IPS DF 6.9 (cell line): Measurements from ENCODE around the gene CALML4.
"Not testable (repeated sequence)": the region's sequence is repeated elsewhere in the genome, so short reads cannot be mapped to it uniquely, and the experiment has no call there.

Source experiments
- DNase-seq: peaks from one replicate; pipeline ENCODE4 v3.0.0-alpha.2; 2013; ENCODE audit warnings: low read depth, low spot score
- H3K27ac ChIP-seq: one replicate; pipeline ENCODE4 v1.5.1; 2013; ENCODE audit warnings: low read length, control low read depth
- H3K27me3 ChIP-seq: 2 replicates; pipeline ENCODE4 v1.6.1; 2013; ENCODE audit warnings: mild to moderate bottlenecking, low read length; ENCODE audit not compliant: control insufficient read depth, insufficient read depth
- H3K36me3 ChIP-seq: 2 replicates; pipeline ENCODE4 v1.6.1; 2013; ENCODE audit warnings: low read length; ENCODE audit not compliant: control insufficient read depth, insufficient read depth
- H3K4me1 ChIP-seq: 2 replicates; pipeline ENCODE4 v1.6.1; 2013; ENCODE audit warnings: low read length; ENCODE audit not compliant: control insufficient read depth, insufficient read depth
- H3K4me3 ChIP-seq: 2 replicates; pipeline ENCODE4 v1.5.1; 2013; ENCODE audit warnings: mild to moderate bottlenecking, low read length
- H3K9me3 ChIP-seq: 2 replicates; pipeline ENCODE4 v1.6.1; 2013; ENCODE audit warnings: low read length, inconsistent platforms; ENCODE audit not compliant: control insufficient read depth, insufficient read depth
- WGBS: extraction: QIAGEN DNeasy Blood & Tissue Kit; methylation state at CpG from one replicate; pipeline ENCODE4 v1.1.7; 2013; ENCODE audit warnings: mixed read lengths, missing lambda C conversion rate; ENCODE audit not compliant: insufficient read length, insufficient coverage; 5-methylcytosine and 5-hydroxymethylcytosine counted together

Gene CALML4

GRCh38 chr15:68172037-68172436 lies 33.1 kb downstream of the CALML4 start:
- not testable (repeated sequence) for H3K4me3 ChIP-seq, H3K27me3 ChIP-seq, H3K4me1 ChIP-seq, H3K36me3 ChIP-seq, H3K9me3 ChIP-seq, DNase-seq, H3K27ac ChIP-seq
- WGBS, result no CpG with 5 or more reads among the region's 2 CpGs

GRCh38 chr15:68166847-68167246 lies 38.3 kb downstream of the CALML4 start:
- no peaks in the 10 kb centered on the region for H3K4me1 ChIP-seq
- H3K9me3 ChIP-seq, result no peaks in the 10 kb centered on the region
- WGBS, result no CpG with 5 or more reads among the region's 4 CpGs
- no peaks in the 10 kb centered on the region for H3K36me3 ChIP-seq
- no peak overlapping the region for H3K4me3 ChIP-seq
- DNase-seq, result no peak
- H3K27me3 ChIP-seq, result no peaks in the 10 kb centered on the region
- H3K27ac ChIP-seq, result no peak overlapping the region

GRCh38 chr15:68163191-68163590 lies 41.9 kb downstream of the CALML4 start:
- no peak overlapping the region for H3K27ac ChIP-seq
- no peaks in the 10 kb centered on the region for H3K4me1 ChIP-seq
- H3K36me3 ChIP-seq, result no peaks in the 10 kb centered on the region
- H3K9me3 ChIP-seq, result no peaks in the 10 kb centered on the region
- H3K27me3 ChIP-seq, result no peaks in the 10 kb centered on the region
- H3K4me3 ChIP-seq, result no peak overlapping the region
- no peak for DNase-seq

GRCh38 chr15:68158046-68158628 lies 47.0 kb downstream of the CALML4 start:
- Histone ChIP-seq H3K27me3 (no peaks in the 10 kb centered on the region), H3K4me3 (no peak overlapping the region), H3K27ac (no peak overlapping the region), H3K9me3 (no peaks in the 10 kb centered on the region), H3K36me3 (no peaks in the 10 kb centered on the region), H3K4me1 (no peaks in the 10 kb centered on the region)
- WGBS, result no CpG with 5 or more reads among the region's 3 CpGs
- no peak for DNase-seq

- no peak for DNase-seq
- H3K9me3 ChIP-seq, result no peaks in the 10 kb centered on the region
- no peak overlapping the region for H3K27ac ChIP-seq
- WGBS, result no CpG with 5 or more reads among the region's 1 CpG
- H3K4me1 ChIP-seq, result no peaks in the 10 kb centered on the region
- H3K36me3 ChIP-seq, result no peaks in the 10 kb centered on the region
- no peaks in the 10 kb centered on the region for H3K27me3 ChIP-seq
- H3K4me3 ChIP-seq, result no peak overlapping the region
Measured at GRCh38 chr15:68157074-68157473, 48.1 kb downstream of the CALML4 start.

- no peak overlapping the region for H3K27ac ChIP-seq
- no peaks in the 10 kb centered on the region for H3K36me3 ChIP-seq
- H3K4me3 ChIP-seq, result no peak overlapping the region
- H3K27me3 ChIP-seq, result no peaks in the 10 kb centered on the region
- WGBS, result no CpG with 5 or more reads among the region's 4 CpGs
- H3K9me3 ChIP-seq, result no peaks in the 10 kb centered on the region
- DNase-seq, result peak; percentile 7
- no peaks in the 10 kb centered on the region for H3K4me1 ChIP-seq
Measured at GRCh38 chr15:68154923-68155559, 50.1 kb downstream of the CALML4 start.

- no peaks in the 10 kb centered on the region for H3K36me3 ChIP-seq
- no peak for DNase-seq
- no CpG with 5 or more reads among the region's 2 CpGs for WGBS
Measured at GRCh38 chr15:68152342-68152741, 52.8 kb downstream of the CALML4 start.

GRCh38 chr15:68151277-68151676 lies 53.9 kb downstream of the CALML4 start:
- H3K4me1 ChIP-seq, result no peaks in the 10 kb centered on the region
- no peak overlapping the region for H3K27ac ChIP-seq
- DNase-seq, result no peak
- H3K9me3 ChIP-seq, result no peaks in the 10 kb centered on the region
- no peaks in the 10 kb centered on the region for H3K27me3 ChIP-seq
- H3K4me3 ChIP-seq, result no peak overlapping the region
- no peaks in the 10 kb centered on the region for H3K36me3 ChIP-seq
- WGBS, result no CpG with 5 or more reads among the region's 1 CpG

More at GRCh38 chr15:68152342-68152741, 52.8 kb downstream of the CALML4 start:
- no peak overlapping the region for H3K4me3 ChIP-seq
- no peaks in the 10 kb centered on the region for H3K27me3 ChIP-seq
- no peak overlapping the region for H3K27ac ChIP-seq
- no peaks in the 10 kb centered on the region for H3K9me3 ChIP-seq
- H3K4me1 ChIP-seq, result no peaks in the 10 kb centered on the region

GRCh38 chr15:68150187-68150586 lies 54.9 kb downstream of the CALML4 start:
- Histone ChIP-seq H3K36me3 (no peaks in the 10 kb centered on the region), H3K4me1 (no peaks in the 10 kb centered on the region), H3K27me3 (no peaks in the 10 kb centered on the region), H3K27ac (no peak overlapping the region), H3K4me3 (no peak overlapping the region), H3K9me3 (no peaks in the 10 kb centered on the region)
- DNase-seq, result no peak
- no CpG with 5 or more reads among the region's 1 CpG for WGBS

GRCh38 chr15:68149059-68149458 lies 56.1 kb downstream of the CALML4 start:
- H3K4me1 ChIP-seq, result no peaks in the 10 kb centered on the region
- no CpG with 5 or more reads among the region's 1 CpG for WGBS
- no peak overlapping the region for H3K4me3 ChIP-seq
- no peak overlapping the region for H3K27ac ChIP-seq
- no peaks in the 10 kb centered on the region for H3K36me3 ChIP-seq
- no peak for DNase-seq
- no peaks in the 10 kb centered on the region for H3K9me3 ChIP-seq
- no peaks in the 10 kb centered on the region for H3K27me3 ChIP-seq

GRCh38 chr15:68148039-68148438 lies 57.1 kb downstream of the CALML4 start:
- Histone ChIP-seq H3K27ac (no peak overlapping the region), H3K27me3 (no peaks in the 10 kb centered on the region), H3K36me3 (no peaks in the 10 kb centered on the region), H3K9me3 (no peaks in the 10 kb centered on the region), H3K4me3 (no peak overlapping the region), H3K4me1 (no peaks in the 10 kb centered on the region)
- DNase-seq, result no peak
- WGBS, result no CpG with 5 or more reads among the region's 1 CpG
